Kidney (tissue), 14 donors: ENCODE results near the gene TMEM128. TPM values are rescaled to one million over a fixed set of nuclear protein-coding genes. Genes with fewer than 3 reads are reported as not detected.
"Not testable (repeated sequence)": the region's sequence is repeated elsewhere in the genome, so short reads cannot be mapped to it uniquely, and the experiment has no call there.

Experiments
- DNase-seq, 5 donors: peaks; one replicate each; pipeline ENCODE4 v3.0.0-alpha.2; 2013 to 2020
- FAIRE-seq: peaks from 2 replicates; lab custom pipeline; 2012; peaks lifted over from hg19 to GRCh38; lab: Jason Lieb, UNC
- H3K27ac ChIP-seq, 2 donors: one replicate each; pipeline ENCODE4 v1.7.0; 2013; ENCODE audit warnings: low read depth in 2 of 2, low read length in 2 of 2, inconsistent platforms in 1 of 2
- H3K27me3 ChIP-seq: one replicate; pipeline ENCODE4 v1.7.1; 2013; ENCODE audit warnings: low read length, inconsistent platforms; ENCODE audit not compliant: control insufficient read depth, insufficient read depth
- H3K36me3 ChIP-seq, 3 donors: one replicate each; pipeline versions ENCODE4 v1.7.0 to v1.7.1; 2013; ENCODE audit warnings: low read length in 3 of 3, control low read depth in 1 of 3, inconsistent platforms in 1 of 3; ENCODE audit not compliant: insufficient read depth in 3 of 3, control insufficient read depth in 2 of 3
- H3K4me1 ChIP-seq, 3 donors: one replicate each; pipeline versions ENCODE4 v1.7.0 to v1.7.1; 2013; ENCODE audit warnings: low read length in 3 of 3, inconsistent platforms in 1 of 3, low read depth in 1 of 3; ENCODE audit not compliant: control insufficient read depth in 2 of 3, insufficient read depth in 2 of 3
- H3K4me3 ChIP-seq, 3 donors: one replicate each; pipeline versions ENCODE4 v1.7.0 to v1.8.1; 2013; ENCODE audit warnings: low read length in 3 of 3, control low read depth in 1 of 3, inconsistent platforms in 1 of 3
- H3K9ac ChIP-seq, 3 donors: one replicate each; pipeline versions ENCODE4 v1.7.0 to v1.7.1; 2013; ENCODE audit warnings: low read length in 3 of 3, control low read depth in 1 of 3, inconsistent platforms in 1 of 3
- H3K9me3 ChIP-seq, 3 donors: one replicate each; pipeline versions ENCODE4 v1.7.0 to v1.7.1; 2013; ENCODE audit warnings: low read length in 3 of 3, control low read depth in 1 of 3, inconsistent platforms in 1 of 3; ENCODE audit not compliant: control insufficient read depth in 2 of 3, insufficient read depth in 1 of 3
- intact Hi-C: fragments of 100-400 bp; cut with DNase I; formaldehyde crosslinking; loops from one replicate; pipeline ENCODE4 v1.11.1; 2022
- polyA plus RNA-seq: library from polyadenylated mRNA; stranded (reverse); fragments of 350-450 nt; fragmentation: Illumina TruSeq; extraction: RNeasy Lipid Tissue Mini Kit (QIAGEN cat#74804); gene quantifications from one replicate; pipeline ENCODE4 v1.2.3, GENCODE V29; 2014; ENCODE audit warnings: low read depth, low replicate concordance; ENCODE audit not compliant: insufficient read depth
- total RNA-seq: library from RNA; stranded (reverse); fragmentation: NEBNext Ultra II Directional; extraction: Animal tissue kit (Norgen Biotek cat#: 25700); gene quantifications from one replicate; pipeline ENCODE4 v1.2.1, GENCODE V29; 2021
- TF ChIP-seq, protein P1 (sequence below): IDR thresholded peaks from 3 replicates; pipeline ENCODE4 v1.5.1; 2012; ENCODE audit warnings: mild to moderate bottlenecking, moderate library complexity, borderline replicate concordance; ENCODE audit not compliant: insufficient read depth; ENCODE audit errors: extremely low read depth
- donor health status: control.
- donor health status: control.
- donor health status: control.
- donor health status: control.
- donor health status: control.
- donor health status: DM: yes; HTN: yes; CAD: no.
- donor health status: Normal renal cell carcinoma (clear cell type).

Gene TMEM128
- total and polyA plus RNA-seq, 2 donors from 2014 or later: 30.0 to 40.0 TPM

DNA sequence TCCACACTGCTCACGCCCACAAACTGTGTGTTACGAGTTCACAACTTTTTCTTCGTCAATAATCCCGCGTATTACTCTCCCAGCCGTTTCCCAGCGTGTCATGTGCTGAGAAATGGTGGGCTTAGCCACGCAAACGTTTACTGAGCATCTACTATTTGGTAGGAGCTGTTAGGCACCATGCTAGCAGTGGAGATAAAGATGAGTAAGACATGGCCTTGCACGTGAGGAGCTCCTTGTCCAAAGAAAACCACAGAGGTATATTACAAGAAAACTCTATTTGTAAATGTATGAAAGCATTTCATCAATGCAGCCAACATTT is 821 bp upstream of the TMEM128 start:
- Histone ChIP-seq H3K4me1 (peaks cover 4 to 14% (median 13%) of the 10 kb centered on the region in 3 donors), H3K9me3 (no peaks in the 10 kb centered on the region), H3K36me3 (peaks cover 5 to 11% (median 8%) of the 10 kb centered on the region in 3 donors), H3K27me3 (no peaks in the 10 kb centered on the region), H3K4me3 (peak overlapping the region; percentile 95 to 99 (median 95)), H3K9ac (peak overlapping the region; percentile 75 to 97 (median 93)), H3K27ac (peak overlapping the region; percentile 97 to 98)
- TF ChIP-seq, protein P1, sequence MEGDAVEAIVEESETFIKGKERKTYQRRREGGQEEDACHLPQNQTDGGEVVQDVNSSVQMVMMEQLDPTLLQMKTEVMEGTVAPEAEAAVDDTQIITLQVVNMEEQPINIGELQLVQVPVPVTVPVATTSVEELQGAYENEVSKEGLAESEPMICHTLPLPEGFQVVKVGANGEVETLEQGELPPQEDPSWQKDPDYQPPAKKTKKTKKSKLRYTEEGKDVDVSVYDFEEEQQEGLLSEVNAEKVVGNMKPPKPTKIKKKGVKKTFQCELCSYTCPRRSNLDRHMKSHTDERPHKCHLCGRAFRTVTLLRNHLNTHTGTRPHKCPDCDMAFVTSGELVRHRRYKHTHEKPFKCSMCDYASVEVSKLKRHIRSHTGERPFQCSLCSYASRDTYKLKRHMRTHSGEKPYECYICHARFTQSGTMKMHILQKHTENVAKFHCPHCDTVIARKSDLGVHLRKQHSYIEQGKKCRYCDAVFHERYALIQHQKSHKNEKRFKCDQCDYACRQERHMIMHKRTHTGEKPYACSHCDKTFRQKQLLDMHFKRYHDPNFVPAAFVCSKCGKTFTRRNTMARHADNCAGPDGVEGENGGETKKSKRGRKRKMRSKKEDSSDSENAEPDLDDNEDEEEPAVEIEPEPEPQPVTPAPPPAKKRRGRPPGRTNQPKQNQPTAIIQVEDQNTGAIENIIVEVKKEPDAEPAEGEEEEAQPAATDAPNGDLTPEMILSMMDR: no peak
- FAIRE-seq: no peak
- no peak for DNase-seq
- intact Hi-C loops: no loop called here

DNA sequence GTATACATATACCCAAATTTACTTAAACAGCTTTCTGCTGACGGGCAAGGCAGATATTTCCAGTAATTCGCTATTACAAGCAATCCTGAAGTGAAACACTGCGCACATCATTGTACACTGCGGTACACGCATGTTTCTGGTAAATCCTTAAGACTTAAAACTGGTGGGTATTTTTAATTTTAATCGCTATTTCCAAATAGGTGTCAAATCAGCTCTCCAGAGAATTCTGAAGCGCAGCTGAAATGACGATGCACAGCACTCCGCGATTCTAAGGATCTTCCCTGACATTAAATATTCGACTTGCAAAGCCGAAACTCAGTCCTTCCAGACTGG is 361 bp downstream of the TMEM128 start:
- intact Hi-C loops: no loop called here
- no peak for DNase-seq
- Histone ChIP-seq H3K4me3 (peak overlapping the region; percentile 95 to 99 (median 95)), H3K36me3 (peaks cover 5 to 16% (median 14%) of the 10 kb centered on the region in 3 donors), H3K9me3 (no peaks in the 10 kb centered on the region), H3K9ac (peak overlapping the region; percentile 75 to 97 (median 93)), H3K27ac (peak overlapping the region; percentile 97 to 98), H3K4me1 (peaks cover 4 to 14% (median 13%) of the 10 kb centered on the region in 3 donors), H3K27me3 (no peaks in the 10 kb centered on the region)
- no peak for FAIRE-seq
- TF ChIP-seq, protein P1: no peak

DNA sequence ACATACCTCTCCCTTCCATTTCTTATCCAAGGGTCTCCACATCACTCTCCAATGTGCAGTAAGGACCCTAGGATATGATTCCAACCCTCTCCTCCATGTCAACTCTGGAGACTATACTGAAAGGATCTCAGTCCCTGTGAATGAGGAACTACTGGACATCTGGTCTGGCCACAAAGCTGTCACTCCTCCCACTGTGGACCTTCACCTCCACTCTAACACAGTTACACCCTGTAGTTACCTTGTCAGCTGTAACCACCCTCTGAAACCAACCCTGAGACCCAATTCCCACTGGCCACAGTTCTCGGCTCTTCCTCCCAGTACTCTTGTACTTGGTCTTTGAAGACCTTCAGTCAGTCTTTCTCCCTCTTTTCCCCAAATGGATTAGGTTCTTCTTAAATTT is 2.9 kb downstream of the TMEM128 start:
- H3K4me1 ChIP-seq: peaks cover 4 to 14% (median 13%) of the 10 kb centered on the region in 3 donors
- TF ChIP-seq, protein P1: no peak
- H3K27me3 ChIP-seq: no peaks in the 10 kb centered on the region
- intact Hi-C loops: no loop called here
- no peak overlapping the region for H3K9ac ChIP-seq
- H3K36me3 ChIP-seq: peaks cover 5 to 18% (median 16%) of the 10 kb centered on the region in 3 donors
- no peak overlapping the region for H3K4me3 ChIP-seq
- no peak overlapping the region for H3K27ac ChIP-seq
- FAIRE-seq (no peak), DNase-seq (no peak)
- H3K9me3 ChIP-seq: no peaks in the 10 kb centered on the region

DNA sequence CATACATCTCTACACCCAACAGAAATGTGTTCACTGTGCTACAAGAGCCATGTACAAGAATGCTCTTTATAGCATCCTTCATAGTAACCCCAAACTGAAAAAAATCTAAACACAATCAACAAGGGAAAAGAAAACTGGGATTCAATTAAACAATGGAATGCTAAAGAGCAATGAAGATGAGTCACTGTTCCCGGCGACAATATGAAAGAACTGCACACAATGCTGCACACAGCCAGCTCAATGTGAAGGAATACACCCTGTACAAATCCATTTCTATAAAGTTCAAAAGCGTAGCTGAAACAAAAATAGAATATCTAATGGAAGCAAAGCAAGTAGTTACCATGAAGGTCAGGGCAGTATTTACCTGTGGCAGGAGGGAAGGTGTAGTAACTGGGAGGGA is 8.5 kb downstream of the TMEM128 start:
- H3K27me3 ChIP-seq, FAIRE-seq, H3K4me1 ChIP-seq, H3K9ac ChIP-seq, DNase-seq, intact Hi-C loops, H3K4me3 ChIP-seq, H3K27ac ChIP-seq, H3K9me3 ChIP-seq: not testable (repeated sequence)
- H3K36me3 ChIP-seq: peaks cover 0 to 24% (median 11%) of the 10 kb centered on the region in 3 donors
